ENCODE data around the gene C11orf65.
"Not testable (repeated sequence)": the region's sequence is repeated elsewhere in the genome, so short reads cannot be mapped to it uniquely, and the experiment has no call there.

Gene C11orf65

GRCh38 chr11:108394744-108395284 lies 72.5 kb downstream of the C11orf65 start:
- ChIA-PET POLR2A (interaction anchor here (0.6 kb wide), 1 partner anchor 103 kb away, joined by 3 read pairs; the partner anchor contains the start of gene POGLUT3), CTCF (no interaction called here)
- DNase-seq (ENCODE audit: extremely low spot score) = no peak
- no peak for TF ChIP-seq LEF1 (IDR thresholded peaks at IDR 0.05; ENCODE audit: borderline replicate concordance)
- TF ChIP-seq SUZ12 (IDR thresholded peaks at IDR 0.05) = no peak
- no peak for TF ChIP-seq SP1 (IDR thresholded peaks at IDR 0.05)
- TF ChIP-seq BHLHE40 (IDR thresholded peaks at IDR 0.05; ENCODE audit: borderline replicate concordance) = no peak
- no peak for TF ChIP-seq CTBP1 (IDR thresholded peaks at IDR 0.05; ENCODE audit: borderline replicate concordance)
- TF ChIP-seq ZNF384 (IDR thresholded peaks at IDR 0.05) = no peak
- no peak for TF ChIP-seq ARNT (IDR thresholded peaks at IDR 0.05)
- TF ChIP-seq L3MBTL2 (conservative IDR thresholded peaks at IDR 0.05) = no peak
- no peak for TF ChIP-seq FOXA1 (IDR thresholded peaks at IDR 0.05)
- no peak for TF ChIP-seq NFRKB (IDR thresholded peaks at IDR 0.05)
- no peak for TF ChIP-seq ELF4 (IDR thresholded peaks at IDR 0.05)
- TF ChIP-seq FOXK2 (IDR thresholded peaks at IDR 0.05) = no peak
- TF ChIP-seq HDGF (IDR thresholded peaks at IDR 0.05; ENCODE audit: borderline replicate concordance) = no peak

- no peak for DNase-seq (ENCODE audit: extremely low spot score)
- TF ChIP-seq NFRKB (IDR thresholded peaks at IDR 0.05) (no peak), FOXK2 (IDR thresholded peaks at IDR 0.05) (no peak), PKNOX1 (IDR thresholded peaks at IDR 0.05) (no peak), CTBP1 (IDR thresholded peaks at IDR 0.05; ENCODE audit: borderline replicate concordance) (no peak), ARNT (IDR thresholded peaks at IDR 0.05) (no peak), SUZ12 (IDR thresholded peaks at IDR 0.05) (no peak), FOXA1 (IDR thresholded peaks at IDR 0.05) (no peak), HDGF (IDR thresholded peaks at IDR 0.05; ENCODE audit: borderline replicate concordance) (no peak), TARDBP (IDR thresholded peaks at IDR 0.05) (no peak), ZNF384 (IDR thresholded peaks at IDR 0.05) (no peak), ELF4 (IDR thresholded peaks at IDR 0.05) (no peak), LEF1 (IDR thresholded peaks at IDR 0.05; ENCODE audit: borderline replicate concordance) (no peak), L3MBTL2 (conservative IDR thresholded peaks at IDR 0.05) (no peak), SP1 (IDR thresholded peaks at IDR 0.05) (no peak), BHLHE40 (IDR thresholded peaks at IDR 0.05; ENCODE audit: borderline replicate concordance) (no peak), FOXM1 (IDR thresholded peaks at IDR 0.05; ENCODE audit: borderline replicate concordance) (no peak)
Measured at GRCh38 chr11:108393046-108393445, 74.3 kb downstream of the C11orf65 start.

GRCh38 chr11:108392353-108392752 lies 75.0 kb downstream of the C11orf65 start:
- CTCF ChIA-PET = no interaction called here
- DNase-seq (ENCODE audit: extremely low spot score) = no peak
- TF ChIP-seq L3MBTL2 (conservative IDR thresholded peaks at IDR 0.05) = no peak
- no peak for TF ChIP-seq FOXM1 (IDR thresholded peaks at IDR 0.05; ENCODE audit: borderline replicate concordance)
- no peak for TF ChIP-seq LEF1 (IDR thresholded peaks at IDR 0.05; ENCODE audit: borderline replicate concordance)
- TF ChIP-seq FOXK2 (IDR thresholded peaks at IDR 0.05) = no peak
- no peak for TF ChIP-seq SUZ12 (IDR thresholded peaks at IDR 0.05)
- no peak for TF ChIP-seq ELF4 (IDR thresholded peaks at IDR 0.05)
- TF ChIP-seq HDGF (IDR thresholded peaks at IDR 0.05; ENCODE audit: borderline replicate concordance) = no peak
- no peak for TF ChIP-seq CTBP1 (IDR thresholded peaks at IDR 0.05; ENCODE audit: borderline replicate concordance)
- TF ChIP-seq ZNF384 (IDR thresholded peaks at IDR 0.05) = no peak
- no peak for TF ChIP-seq FOXA1 (IDR thresholded peaks at IDR 0.05)
- no peak for TF ChIP-seq PKNOX1 (IDR thresholded peaks at IDR 0.05)
- TF ChIP-seq SP1 (IDR thresholded peaks at IDR 0.05) = no peak
- TF ChIP-seq NFRKB (IDR thresholded peaks at IDR 0.05) = no peak
- TF ChIP-seq TARDBP (IDR thresholded peaks at IDR 0.05) = no peak
- no peak for TF ChIP-seq BHLHE40 (IDR thresholded peaks at IDR 0.05; ENCODE audit: borderline replicate concordance)
- POLR2A ChIA-PET = no interaction called here

More at GRCh38 chr11:108393046-108393445, 74.3 kb downstream of the C11orf65 start:
- POLR2A ChIA-PET = no interaction called here
- CTCF ChIA-PET = no interaction called here

- POLR2A ChIA-PET = no interaction called here
- no peak for DNase-seq (ENCODE audit: extremely low spot score)
- CTCF ChIA-PET = no interaction called here
- TF ChIP-seq FOXA1 (IDR thresholded peaks at IDR 0.05) = no peak
- TF ChIP-seq CTBP1 (IDR thresholded peaks at IDR 0.05; ENCODE audit: borderline replicate concordance) = no peak
- no peak for TF ChIP-seq ZNF384 (IDR thresholded peaks at IDR 0.05)
- TF ChIP-seq SP1 (IDR thresholded peaks at IDR 0.05) = no peak
- TF ChIP-seq BHLHE40 (IDR thresholded peaks at IDR 0.05; ENCODE audit: borderline replicate concordance) = no peak
- TF ChIP-seq ELF4 (IDR thresholded peaks at IDR 0.05) = no peak
- no peak for TF ChIP-seq FOXM1 (IDR thresholded peaks at IDR 0.05; ENCODE audit: borderline replicate concordance)
- TF ChIP-seq LEF1 (IDR thresholded peaks at IDR 0.05; ENCODE audit: borderline replicate concordance) = no peak
- TF ChIP-seq NFRKB (IDR thresholded peaks at IDR 0.05) = no peak
- no peak for TF ChIP-seq L3MBTL2 (conservative IDR thresholded peaks at IDR 0.05)
- no peak for TF ChIP-seq HDGF (IDR thresholded peaks at IDR 0.05; ENCODE audit: borderline replicate concordance)
- no peak for TF ChIP-seq PKNOX1 (IDR thresholded peaks at IDR 0.05)
- no peak for TF ChIP-seq ARNT (IDR thresholded peaks at IDR 0.05)
Measured at GRCh38 chr11:108388576-108388975, 78.8 kb downstream of the C11orf65 start.

- DNase-seq (ENCODE audit: extremely low spot score); POLR2A ChIA-PET; CTCF ChIA-PET: not testable (repeated sequence)
Measured at GRCh38 chr11:108373505-108373904, 93.8 kb downstream of the C11orf65 start.

- TF ChIP-seq ZNF384 (IDR thresholded peaks at IDR 0.05) (no peak), SP1 (IDR thresholded peaks at IDR 0.05) (no peak), SUZ12 (IDR thresholded peaks at IDR 0.05) (no peak), ARNT (IDR thresholded peaks at IDR 0.05) (no peak)
- POLR2A ChIA-PET = no interaction called here
- CTCF ChIA-PET = no interaction called here
- DNase-seq (ENCODE audit: extremely low spot score) = no peak
Measured at GRCh38 chr11:108370990-108371389, 96.3 kb downstream of the C11orf65 start.
